Endodermal cell (in vitro differentiated cells): ENCODE data around the gene DNAAF5. TPM values are rescaled to one million over a fixed set of nuclear protein-coding genes. Genes with fewer than 3 reads are reported as not detected.

Source experiments
- DNase-seq: peaks from one replicate; pipeline ENCODE4 v3.0.0-alpha.2; 2017
- H3K27ac ChIP-seq: 2 replicates; pipeline ENCODE4 v1.5.1; 2013; ENCODE audit warnings: mild to moderate bottlenecking, low read depth, low read length, moderate library complexity
- H3K27me3 ChIP-seq: 2 replicates; pipeline ENCODE4 v1.6.1; 2013; ENCODE audit warnings: mild to moderate bottlenecking, low read length, moderate library complexity; ENCODE audit not compliant: insufficient read depth, control insufficient read depth, poor library complexity, severe bottlenecking
- H3K36me3 ChIP-seq: 2 replicates; pipeline ENCODE4 v1.7.0; 2013; ENCODE audit warnings: mild to moderate bottlenecking, low read length, moderate library complexity; ENCODE audit not compliant: control insufficient read depth, insufficient read depth
- H3K4me1 ChIP-seq: one replicate; pipeline ENCODE4 v1.7.0; 2013; ENCODE audit warnings: low read length; ENCODE audit not compliant: control insufficient read depth, insufficient read depth
- H3K4me3 ChIP-seq: 2 replicates; pipeline ENCODE4 v1.5.1; 2013; ENCODE audit warnings: mild to moderate bottlenecking, low read length, moderate library complexity
- H3K9ac ChIP-seq: 2 replicates; pipeline ENCODE4 v1.6.1; 2013; ENCODE audit warnings: mild to moderate bottlenecking, low read length, moderate library complexity; ENCODE audit not compliant: poor library complexity, severe bottlenecking; ENCODE audit errors: extremely low read depth
- H3K9me3 ChIP-seq: 2 replicates; pipeline ENCODE4 v1.6.1; 2013; ENCODE audit warnings: mild to moderate bottlenecking, low read length, moderate library complexity; ENCODE audit not compliant: control insufficient read depth
- H3K27ac Mint-ChIP-seq: 2 replicates; pipeline ENCODE4 v1.8.0; 2020; ENCODE audit warnings: mixed read lengths
- H3K27me3 Mint-ChIP-seq: 2 replicates; pipeline ENCODE4 v1.8.0; 2021; ENCODE audit warnings: mild to moderate bottlenecking, mixed read lengths; ENCODE audit not compliant: insufficient read depth
- H3K36me3 Mint-ChIP-seq: 2 replicates; pipeline ENCODE4 v1.8.0; 2020; ENCODE audit warnings: low read depth, mixed read lengths
- H3K4me1 Mint-ChIP-seq: 2 replicates; pipeline ENCODE4 v1.8.0; 2020; ENCODE audit warnings: mixed read lengths
- H3K4me3 Mint-ChIP-seq: 2 replicates; pipeline ENCODE4 v1.8.0; 2020; ENCODE audit warnings: mild to moderate bottlenecking, moderate library complexity, mixed read lengths
- H3K9me3 Mint-ChIP-seq: 2 replicates; pipeline ENCODE4 v1.8.0; 2020; ENCODE audit warnings: mild to moderate bottlenecking, mixed read lengths
- CTCF ChIP-seq: fragments of 200-600 bp; sonication (generic); conservative IDR thresholded peaks from 2 replicates; pipeline ENCODE4 v1.5.0; 2021; ENCODE audit warnings: antibody characterized with exemption, mild to moderate bottlenecking
- WGBS, 2 experiments: methylation state at CpG; one replicate each; pipeline versions ENCODE4 v1.1.5 to v1.1.7; 2013; ENCODE audit warnings: missing lambda C conversion rate in 2 of 2, mixed read lengths in 1 of 2; ENCODE audit not compliant: insufficient coverage in 1 of 2, insufficient read length in 1 of 2; 5-methylcytosine and 5-hydroxymethylcytosine counted together
- total RNA-seq, 2 donors: library from RNA; stranded (reverse); fragmentation: NEBNext Ultra II Directional in 1 of 2; extraction: Animal tissue kit (Norgen Biotek cat#: 25700) in 1 of 2; gene quantifications; 2 replicates in 1 of 2; 3 replicates in 1 of 2; pipeline ENCODE4 v1.2.1, GENCODE V29; 2021

Gene DNAAF5
- total RNA-seq, 2 donors from 2014 or later, result 54.2 to 54.3 TPM

- Mint-ChIP-seq H3K36me3 (peaks cover 29% of the 10 kb centered on the region), H3K9me3 (no peaks in the 10 kb centered on the region), H3K27me3 (no peaks in the 10 kb centered on the region), H3K4me1 (no peaks in the 10 kb centered on the region), H3K4me3 (no peak overlapping the region), H3K27ac (no peak overlapping the region)
- 93 to 94% methylated on average over 15 to 32 of the region's 32 CpGs for WGBS, 2 experiments
- Histone ChIP-seq H3K36me3 (peaks cover 38% of the 10 kb centered on the region), H3K4me1 (no peaks in the 10 kb centered on the region), H3K27ac (no peak overlapping the region), H3K27me3 (no peaks in the 10 kb centered on the region), H3K9ac (no peak overlapping the region), H3K4me3 (no peak overlapping the region), H3K9me3 (no peaks in the 10 kb centered on the region)
- no peak for TF ChIP-seq CTCF
- no peak for DNase-seq
Observed at GRCh38 chr7:772861-773621, 46.5 kb downstream of the DNAAF5 start.

- H3K9me3 ChIP-seq, result no peaks in the 10 kb centered on the region
- Mint-ChIP-seq H3K4me3 (no peak overlapping the region), H3K9me3 (no peaks in the 10 kb centered on the region), H3K36me3 (peaks cover 29% of the 10 kb centered on the region), H3K4me1 (no peaks in the 10 kb centered on the region), H3K27ac (no peak overlapping the region), H3K27me3 (no peaks in the 10 kb centered on the region)
- H3K27me3 ChIP-seq, result no peaks in the 10 kb centered on the region
- H3K4me1 ChIP-seq, result no peaks in the 10 kb centered on the region
- peaks cover 43% of the 10 kb centered on the region for H3K36me3 ChIP-seq
- no peak for TF ChIP-seq CTCF
- 93 to 99% methylated on average over 10 to 12 of the region's 12 CpGs for WGBS, 2 experiments
- H3K9ac ChIP-seq, result no peak overlapping the region
- no peak overlapping the region for H3K4me3 ChIP-seq
- no peak overlapping the region for H3K27ac ChIP-seq
- no peak for DNase-seq
Observed at GRCh38 chr7:773622-773915, 47.1 kb downstream of the DNAAF5 start.

GRCh38 chr7:774161-775109, 47.9 kb downstream of the DNAAF5 start:
- Histone ChIP-seq H3K9me3 (no peaks in the 10 kb centered on the region), H3K27me3 (no peaks in the 10 kb centered on the region), H3K36me3 (peaks cover 44% of the 10 kb centered on the region), H3K27ac (no peak overlapping the region), H3K9ac (no peak overlapping the region), H3K4me1 (no peaks in the 10 kb centered on the region), H3K4me3 (no peak overlapping the region)
- H3K27me3 Mint-ChIP-seq, result no peaks in the 10 kb centered on the region
- H3K27ac Mint-ChIP-seq, result no peak overlapping the region
- DNase-seq, result peak; percentile 92
- H3K4me3 Mint-ChIP-seq, result no peak overlapping the region
- TF ChIP-seq CTCF, result peak; percentile 97
- H3K36me3 Mint-ChIP-seq, result peaks cover 31% of the 10 kb centered on the region
- H3K9me3 Mint-ChIP-seq, result no peaks in the 10 kb centered on the region
- 70 to 75% methylated on average over 47 to 65 of the region's 65 CpGs for WGBS, 2 experiments
- H3K4me1 Mint-ChIP-seq, result no peaks in the 10 kb centered on the region
